DOHH2 (cell line): ENCODE measurements around the gene HES1.

ENCODE experiments used
- H3F3A ChIP-seq: fragments of 200-600 bp; sonication (generic), shearing (Covaris generic); 2 replicates; pipeline ENCODE4 v1.6.0; 2016; ENCODE audit warnings: antibody characterized with exemption, mild to moderate bottlenecking; ENCODE audit not compliant: control insufficient read depth, insufficient read depth
- H3K27ac ChIP-seq: fragments of 200-600 bp; sonication (generic); 2 replicates; pipeline ENCODE4 v1.5.1; 2014; ENCODE audit warnings: low read depth, mild to moderate bottlenecking, low read length, moderate library complexity
- H3K27me3 ChIP-seq: fragments of 200-600 bp; sonication (generic); 2 replicates; pipeline ENCODE4 v1.6.1; 2014; ENCODE audit warnings: mild to moderate bottlenecking, low read length, mixed read lengths; ENCODE audit not compliant: control insufficient read depth
- H3K36me3 ChIP-seq: fragments of 200-600 bp; sonication (generic); 2 replicates; pipeline ENCODE4 v1.6.1; 2014; ENCODE audit warnings: mild to moderate bottlenecking, low read length, moderate library complexity, mixed read lengths; ENCODE audit not compliant: control insufficient read depth
- H3K4me1 ChIP-seq: fragments of 200-600 bp; sonication (generic); 2 replicates; pipeline ENCODE4 v1.6.1; 2014; ENCODE audit warnings: mild to moderate bottlenecking, low read length, mixed read lengths; ENCODE audit not compliant: control insufficient read depth
- H3K4me2 ChIP-seq: fragments of 200-600 bp; sonication (generic); 2 replicates; pipeline ENCODE4 v1.6.0; 2014; ENCODE audit warnings: mild to moderate bottlenecking, low read length, moderate library complexity
- H3K4me3 ChIP-seq: fragments of 200-600 bp; sonication (generic); 2 replicates; pipeline ENCODE4 v1.5.1; 2014; ENCODE audit warnings: mild to moderate bottlenecking, low read length, mixed read lengths
- H3K79me2 ChIP-seq: fragments of 200-600 bp; sonication (generic); 2 replicates; pipeline ENCODE4 v1.6.1; 2014; ENCODE audit warnings: mild to moderate bottlenecking, low read length, mixed read lengths; ENCODE audit not compliant: control insufficient read depth
- H3K9me2 ChIP-seq: fragments of 200-600 bp; sonication (generic); replicated peaks from 2 replicates; pipeline ENCODE4 v1.6.1; 2014; ENCODE audit warnings: mild to moderate bottlenecking, low read length, mixed read lengths; ENCODE audit not compliant: control insufficient read depth
- H3K9me3 ChIP-seq: fragments of 200-600 bp; sonication (generic); 2 replicates; pipeline ENCODE4 v1.6.1; 2014; ENCODE audit warnings: antibody characterized with exemption, low read length, mixed read lengths; ENCODE audit not compliant: control insufficient read depth, insufficient read depth
- H4K20me1 ChIP-seq: fragments of 200-600 bp; sonication (generic); 2 replicates; pipeline ENCODE4 v1.6.0; 2014; ENCODE audit warnings: low read depth, mild to moderate bottlenecking, antibody characterized with exemption, low read length, moderate library complexity; ENCODE audit not compliant: control insufficient read depth, insufficient read depth
- CTCF ChIP-seq: fragments of 200-600 bp; sonication (generic); IDR thresholded peaks from one replicate; pipeline ENCODE4 v1.5.1; 2014; ENCODE audit warnings: antibody characterized with exemption, mild to moderate bottlenecking, low read depth, low read length; ENCODE audit not compliant: poor library complexity, severe bottlenecking
- EZH2phosphoT487 ChIP-seq: fragments of 200-600 bp; sonication (generic); IDR thresholded peaks from 2 replicates; pipeline ENCODE4 v1.6.1; 2017; ENCODE audit warnings: borderline replicate concordance, mild to moderate bottlenecking, antibody characterized with exemption, low read length, moderate library complexity, mixed read lengths

HES1 gene

GRCh38 chr3:194107107-194107506 is 28.8 kb upstream of the HES1 start:
- Histone ChIP-seq H3K4me3 (peak overlapping the region; percentile 73), H3K4me2 (peak overlapping the region; percentile 90), H3K27me3 (no peaks in the 10 kb centered on the region), H3K9me3 (no peaks in the 10 kb centered on the region), H3K79me2 (peaks cover 11% of the 10 kb centered on the region), H3K4me1 (peaks cover 75% of the 10 kb centered on the region), H3F3A (peaks cover 9% of the 10 kb centered on the region), H3K27ac (no peak overlapping the region), H3K9me2 (no peaks in the 10 kb centered on the region), H3K36me3 (no peaks in the 10 kb centered on the region), H4K20me1 (no peaks in the 10 kb centered on the region)
- no peak for TF ChIP-seq EZH2phosphoT487
- no peak for TF ChIP-seq CTCF

- H3K4me2 ChIP-seq: peak overlapping the region; percentile 49
- no peaks in the 10 kb centered on the region for H4K20me1 ChIP-seq
- H3K9me2 ChIP-seq: no peaks in the 10 kb centered on the region
- no peaks in the 10 kb centered on the region; the same call in 1 of the 2 replicates for H3F3A ChIP-seq
- H3K9me3 ChIP-seq: no peaks in the 10 kb centered on the region
- peak overlapping the region; percentile 19 for H3K27ac ChIP-seq
- H3K36me3 ChIP-seq: no peaks in the 10 kb centered on the region
- H3K4me3 ChIP-seq: peak overlapping the region; percentile 19; the same call in 1 of the 2 replicates
- no peaks in the 10 kb centered on the region for H3K27me3 ChIP-seq
- peaks cover 11% of the 10 kb centered on the region for H3K79me2 ChIP-seq
- TF ChIP-seq CTCF (no peak), EZH2phosphoT487 (no peak)
- peaks cover 54% of the 10 kb centered on the region for H3K4me1 ChIP-seq
Measured at GRCh38 chr3:194109192-194109863, 26.6 kb upstream of the HES1 start.

- no peak overlapping the region for H3K4me2 ChIP-seq
- H3F3A ChIP-seq: no peaks in the 10 kb centered on the region; the same call in 1 of the 2 replicates
- peaks cover 4% of the 10 kb centered on the region for H3K79me2 ChIP-seq
- H3K27ac ChIP-seq: no peak overlapping the region
- no peaks in the 10 kb centered on the region for H4K20me1 ChIP-seq
- H3K4me1 ChIP-seq: peaks cover 43% of the 10 kb centered on the region
- H3K9me2 ChIP-seq: no peaks in the 10 kb centered on the region
- no peak overlapping the region for H3K4me3 ChIP-seq
- TF ChIP-seq EZH2phosphoT487 (no peak), CTCF (no peak)
- no peaks in the 10 kb centered on the region for H3K27me3 ChIP-seq
- no peaks in the 10 kb centered on the region for H3K36me3 ChIP-seq
- no peaks in the 10 kb centered on the region for H3K9me3 ChIP-seq
Measured at GRCh38 chr3:194110483-194110882, 25.5 kb upstream of the HES1 start.
